ENCODE results near the gene MSRB3. TPM values are rescaled to one million over a fixed set of nuclear protein-coding genes. Genes with fewer than 3 reads are reported as not detected.

Gene MSRB3
- total and polyA plus RNA-seq, 2 of the 8 experiments (the other 6 are each of a cell fraction or from before 2014, with no cell fraction given), result 0.32 to 1.2 TPM

- Histone ChIP-seq H3K18ac (ENCODE audit: extremely low read depth, low read length) (no peak overlapping the region), H3K27me3 (replicated peaks in 1 of 4; ENCODE audit: control insufficient read depth in 3 of 4, extremely low read depth in 1 of 4, insufficient read depth in 3 of 4, low read length in 3 of 4) (no peaks in the 10 kb centered on the region), H3K4me2 (ENCODE audit: insufficient read depth in 1 of 2, low read depth in 2 of 2, low read length in 2 of 2) (no peak overlapping the region), H2BK12ac (ENCODE audit: low read depth, low read length) (no peak overlapping the region), H3K36me3 (ENCODE audit: control insufficient read depth in 2 of 4, insufficient read depth in 4 of 4, low read length in 3 of 4) (no peaks in the 10 kb centered on the region), H2AK5ac (ENCODE audit: low read depth, low read length) (no peak overlapping the region), H3K79me2 (ENCODE audit: control insufficient read depth in 1 of 2, insufficient read depth in 2 of 2, low read length in 2 of 2) (no peaks in the 10 kb centered on the region), H2BK120ac (replicated peaks; ENCODE audit: low read depth, low read length) (no peak overlapping the region), H2BK20ac (ENCODE audit: low read length) (no peak overlapping the region), H2BK5ac (ENCODE audit: low read depth, low read length) (no peak overlapping the region), H3K23me2 (ENCODE audit: low read depth, low read length) (no peaks in the 10 kb centered on the region; the same call in 1 of the 2 replicates), H3K14ac (ENCODE audit: insufficient read length) (no peak overlapping the region), H3K4me1 (replicated peaks in 1 of 4; ENCODE audit: control insufficient read depth in 3 of 4, insufficient read depth in 4 of 4, low read length in 3 of 4) (no peaks in the 10 kb centered on the region), H3K4me3 (ENCODE audit: extremely low read depth in 1 of 4, insufficient read depth in 2 of 4, low read depth in 3 of 4, low read length in 4 of 4) (no peak overlapping the region), H3K27ac (ENCODE audit: low read depth, low read length) (no peak overlapping the region), H4K20me1 (replicated peaks in 1 of 2; ENCODE audit: control insufficient read depth in 1 of 2, insufficient read depth in 2 of 2, low read length in 2 of 2) (no peaks in the 10 kb centered on the region), H3K4ac (replicated peaks; ENCODE audit: insufficient read length, low read depth, low read length) (no peak overlapping the region), H2AFZ (ENCODE audit: low read length) (no peak overlapping the region), H3K23ac (ENCODE audit: insufficient read length) (no peak overlapping the region), H4K91ac (replicated peaks; ENCODE audit: insufficient read length, low read length) (no peak overlapping the region), H2BK15ac (ENCODE audit: low read length) (no peak overlapping the region), H4K8ac (ENCODE audit: extremely low read depth, insufficient read depth, low read length) (no peak overlapping the region), H4K5ac (ENCODE audit: insufficient read length, low read depth, low read length) (no peak overlapping the region), H3K79me1 (ENCODE audit: low read depth, low read length) (no peaks in the 10 kb centered on the region), H3K56ac (replicated peaks; ENCODE audit: insufficient read length, low read depth, low read length) (no peak overlapping the region), H3K9ac (replicated peaks in 1 of 4; ENCODE audit: extremely low read depth in 1 of 4, low read depth in 3 of 4, low read length in 3 of 4) (no peak overlapping the region), H3K9me3 (ENCODE audit: insufficient read depth in 2 of 2, low read depth in 1 of 2, low read length in 1 of 2) (no peaks in the 10 kb centered on the region)
- DNase-seq (ENCODE audit: low read depth in 1 of 2, low spot score in 2 of 2) (no peak), FAIRE-seq (no peak)
- TF ChIP-seq PHF8 (conservative IDR thresholded peaks at IDR 0.05; ENCODE audit: low read depth, low read length), result no peak
- no peak for TF ChIP-seq EGR1 (IDR thresholded peaks at IDR 0.05; ENCODE audit: borderline replicate concordance, low read depth, low read length)
- TF ChIP-seq TEAD4 (IDR thresholded peaks at IDR 0.05; ENCODE audit: low read depth, low read length), result no peak
- no peak for TF ChIP-seq POLR2A (IDR thresholded peaks at IDR 0.05; ENCODE audit: control extremely low read depth in 1 of 2, low read depth in 2 of 2, low read length in 2 of 2)
- no peak for TF ChIP-seq EZH2 (IDR thresholded peaks at IDR 0.05; ENCODE audit: low read depth, low read length, severe bottlenecking)
- no peak for TF ChIP-seq TAF7 (optimal IDR thresholded peaks at IDR 0.05; ENCODE audit: borderline replicate concordance, low read depth, low read length)
- no peak for TF ChIP-seq ATF2 (IDR thresholded peaks at IDR 0.05; ENCODE audit: low read length)
- TF ChIP-seq RFX5 (IDR thresholded peaks at IDR 0.05; ENCODE audit: borderline replicate concordance, low read depth, low read length), result no peak
- ChIA-PET CTCF (ENCODE audit: partially characterized antibody) (interaction anchor here (1.8 kb wide), 1 partner anchor 26 kb away, joined by 6 read pairs; no protein-coding TSS in a partner anchor), POLR2A (ENCODE audit: partially characterized antibody) (no interaction called here)
These were observed 20.5 kb upstream of the MSRB3 start for GRCh38 chr12:65257986-65258385.
